SU-DHL-6 (cell line): Measurements from ENCODE around the gene CNKSR3.

Source experiments
- EZH2phosphoT487 ChIP-seq: fragments of 200-600 bp; sonication (generic), shearing (Covaris generic); conservative IDR thresholded peaks from 2 replicates; pipeline ENCODE4 v1.6.1; 2018; ENCODE audit warnings: mild to moderate bottlenecking, antibody characterized with exemption, low read length, moderate library complexity, mixed read lengths
- TF ChIP-seq, protein P1 (sequence below): fragments of 200-600 bp; sonication (generic); IDR thresholded peaks from one replicate; pipeline ENCODE4 v1.5.1; 2017; ENCODE audit warnings: antibody characterized with exemption, mild to moderate bottlenecking, low read length, moderate library complexity; ENCODE audit not compliant: insufficient read depth, poor library complexity, severe bottlenecking

DNA sequence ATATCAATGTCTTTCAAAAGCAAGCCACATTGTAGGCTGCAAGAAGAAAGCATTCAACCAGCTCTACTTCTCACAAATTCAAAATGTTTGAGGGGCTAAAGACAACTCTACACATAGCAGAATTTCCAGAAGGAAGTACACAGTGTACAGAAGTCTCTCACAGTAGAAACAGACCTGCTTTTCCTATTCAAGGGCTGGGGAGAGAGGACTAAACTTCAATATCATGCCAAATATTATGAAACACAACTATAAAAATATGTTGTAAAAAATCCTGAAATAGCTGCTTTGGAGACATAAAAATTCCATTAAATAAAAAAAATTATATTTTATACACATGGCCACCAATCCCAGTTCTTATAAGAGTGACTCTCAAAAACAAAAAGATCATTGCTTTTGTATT is 83.0 kb downstream of the CNKSR3 start:
- TF ChIP-seq, protein P1, sequence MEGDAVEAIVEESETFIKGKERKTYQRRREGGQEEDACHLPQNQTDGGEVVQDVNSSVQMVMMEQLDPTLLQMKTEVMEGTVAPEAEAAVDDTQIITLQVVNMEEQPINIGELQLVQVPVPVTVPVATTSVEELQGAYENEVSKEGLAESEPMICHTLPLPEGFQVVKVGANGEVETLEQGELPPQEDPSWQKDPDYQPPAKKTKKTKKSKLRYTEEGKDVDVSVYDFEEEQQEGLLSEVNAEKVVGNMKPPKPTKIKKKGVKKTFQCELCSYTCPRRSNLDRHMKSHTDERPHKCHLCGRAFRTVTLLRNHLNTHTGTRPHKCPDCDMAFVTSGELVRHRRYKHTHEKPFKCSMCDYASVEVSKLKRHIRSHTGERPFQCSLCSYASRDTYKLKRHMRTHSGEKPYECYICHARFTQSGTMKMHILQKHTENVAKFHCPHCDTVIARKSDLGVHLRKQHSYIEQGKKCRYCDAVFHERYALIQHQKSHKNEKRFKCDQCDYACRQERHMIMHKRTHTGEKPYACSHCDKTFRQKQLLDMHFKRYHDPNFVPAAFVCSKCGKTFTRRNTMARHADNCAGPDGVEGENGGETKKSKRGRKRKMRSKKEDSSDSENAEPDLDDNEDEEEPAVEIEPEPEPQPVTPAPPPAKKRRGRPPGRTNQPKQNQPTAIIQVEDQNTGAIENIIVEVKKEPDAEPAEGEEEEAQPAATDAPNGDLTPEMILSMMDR = no peak
- TF ChIP-seq EZH2phosphoT487 = no peak
